COLO668 (cell line): ENCODE results near the gene NAALADL1.
"Not testable (repeated sequence)": the region's sequence is repeated elsewhere in the genome, so short reads cannot be mapped to it uniquely, and the experiment has no call there.

Source experiments
- DNase-seq: peaks from one replicate; lab custom pipeline; 2025; ENCODE audit not compliant: unreplicated experiment; lab: John Stamatoyannopoulos, UW

The NAALADL1 gene

GRCh38 chr11:65055538-65055937 lies 2.8 kb downstream of the NAALADL1 start:
- no peak for DNase-seq

- DNase-seq, result no peak
These were observed 4.4 kb downstream of the NAALADL1 start for GRCh38 chr11:65053827-65054508.

- no peak for DNase-seq
These were observed 6.9 kb downstream of the NAALADL1 start for GRCh38 chr11:65051398-65051858.

- DNase-seq, result no peak
These were observed 10.6 kb downstream of the NAALADL1 start for GRCh38 chr11:65047581-65048422.

GRCh38 chr11:65045728-65046127 lies 12.6 kb downstream of the NAALADL1 start:
- no peak for DNase-seq

GRCh38 chr11:65045061-65045460 lies 13.3 kb downstream of the NAALADL1 start:
- DNase-seq, result no peak

GRCh38 chr11:65043881-65044501 lies 14.4 kb downstream of the NAALADL1 start:
- no peak for DNase-seq

GRCh38 chr11:65042891-65043290 lies 15.5 kb downstream of the NAALADL1 start:
- no peak for DNase-seq

GRCh38 chr11:65040847-65041622 lies 17.3 kb downstream of the NAALADL1 start, which contains the start of gene SAC3D1:
TSS of gene SAC3D1 (plus strand) at chr11:65041210. CDS start at chr11:65041293, 83 bp downstream.
- DNase-seq, result peak; percentile 96

- DNase-seq, result no peak
These were observed 17.9 kb downstream of the NAALADL1 start for GRCh38 chr11:65040520-65040846.

- no peak for DNase-seq
These were observed 21.4 kb downstream of the NAALADL1 start for GRCh38 chr11:65036931-65037330.

GRCh38 chr11:65035579-65035978 lies 22.8 kb downstream of the NAALADL1 start:
- no peak for DNase-seq

GRCh38 chr11:65034423-65034822 lies 23.9 kb downstream of the NAALADL1 start:
- no peak for DNase-seq

GRCh38 chr11:65032216-65032615 lies 26.1 kb downstream of the NAALADL1 start:
- no peak for DNase-seq

- peak; percentile 92 for DNase-seq
These were observed 30.9 kb downstream of the NAALADL1 start, which contains the start of gene SNX15 for GRCh38 chr11:65027213-65028067. TSS of gene SNX15 (plus strand) at chr11:65027439. CDS start at chr11:65027538, 99 bp downstream.

- DNase-seq, result no peak
These were observed 31.5 kb downstream of the NAALADL1 start for GRCh38 chr11:65026810-65027209.

- DNase-seq, result not testable (repeated sequence)
These were observed 34.9 kb downstream of the NAALADL1 start for GRCh38 chr11:65023502-65023901.

- no peak for DNase-seq
These were observed 36.8 kb downstream of the NAALADL1 start for GRCh38 chr11:65021509-65021908.

- DNase-seq, result no peak
These were observed 37.4 kb downstream of the NAALADL1 start for GRCh38 chr11:65021003-65021402.

GRCh38 chr11:65019824-65020223 lies 38.5 kb downstream of the NAALADL1 start:
- no peak for DNase-seq
